GM19099 (cell line): Measurements from ENCODE around the gene ZNF384.
A peak's percentile ranks its signal among the peaks of the same experiment; 100 is the strongest.

Experiments used
- POLR2A ChIP-seq: IDR thresholded peaks from 3 replicates; pipeline ENCODE4 v1.6.1; 2011; ENCODE audit warnings: low read depth; ENCODE audit not compliant: insufficient read length; ENCODE audit errors: extremely low read depth

Gene ZNF384

DNA sequence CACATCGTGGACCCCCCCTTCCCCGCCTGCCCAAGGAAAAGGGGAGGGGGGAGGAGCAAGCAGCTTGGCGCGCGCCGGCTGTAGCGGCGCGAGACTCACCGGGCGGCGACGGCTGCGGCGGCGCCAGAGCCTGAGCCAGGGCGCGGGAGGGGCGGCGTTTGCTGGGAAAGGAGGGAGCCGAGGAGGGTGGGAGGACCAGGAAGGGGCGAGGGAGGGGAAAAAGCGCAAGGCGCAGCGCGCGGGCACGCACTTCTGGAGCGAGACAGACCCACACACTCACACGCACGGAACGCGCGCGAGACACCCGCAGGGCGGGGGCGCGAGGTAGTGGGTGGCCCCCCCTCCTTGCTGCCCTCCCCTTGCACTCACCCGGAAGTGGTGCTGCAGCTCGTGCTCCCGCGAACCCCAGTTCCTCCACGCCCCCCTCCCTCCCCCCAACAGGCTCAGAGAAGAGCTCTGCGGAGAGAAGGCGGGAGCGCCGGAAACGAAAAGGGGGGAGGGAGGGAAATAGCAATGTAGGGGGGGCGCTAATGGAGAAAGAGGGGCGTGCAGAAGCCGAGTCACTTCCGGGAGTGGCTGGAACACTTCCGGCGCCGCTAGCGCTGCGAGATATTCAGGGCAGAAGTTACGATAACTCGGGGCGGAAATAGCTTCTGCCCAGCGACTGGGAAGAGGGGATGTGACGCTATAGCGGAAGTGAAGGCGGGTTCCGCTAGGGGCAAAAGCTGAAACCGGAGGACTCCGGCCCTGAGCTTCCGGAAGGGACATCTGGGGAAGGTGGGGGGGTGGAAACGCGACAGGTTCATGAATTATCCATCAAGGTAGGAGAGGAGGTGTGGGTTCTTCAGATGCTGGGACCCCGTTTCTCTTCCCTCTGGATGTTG, at the start of gene ZNF384:
Gene ZNF384, minus strand, starts transcription at position 377 of the 884 bp plus-strand sequence. CDS start 9,855 bp downstream, outside the sequence.
- peak; percentile 81 for TF ChIP-seq POLR2A

DNA sequence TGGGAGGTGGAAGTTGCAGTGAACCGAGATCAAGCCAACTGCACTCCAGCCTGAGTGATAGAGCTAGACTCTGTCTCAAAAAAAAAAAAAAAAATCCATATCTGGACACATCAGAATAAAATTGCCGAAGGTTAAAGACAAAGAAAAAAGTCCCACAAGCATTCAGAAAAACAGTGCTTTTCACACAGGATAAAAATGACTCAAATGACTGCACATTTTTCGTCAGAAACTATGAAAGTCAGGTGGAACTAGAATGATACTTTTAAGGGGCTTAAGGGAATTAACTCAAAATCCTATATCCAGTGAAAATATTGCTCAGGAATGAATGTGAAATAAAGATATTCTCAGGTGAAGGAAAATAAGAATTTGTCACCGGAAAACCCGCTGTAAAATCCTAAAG, 47.6 kb upstream of the ZNF384 start:
- no peak for TF ChIP-seq POLR2A

DNA sequence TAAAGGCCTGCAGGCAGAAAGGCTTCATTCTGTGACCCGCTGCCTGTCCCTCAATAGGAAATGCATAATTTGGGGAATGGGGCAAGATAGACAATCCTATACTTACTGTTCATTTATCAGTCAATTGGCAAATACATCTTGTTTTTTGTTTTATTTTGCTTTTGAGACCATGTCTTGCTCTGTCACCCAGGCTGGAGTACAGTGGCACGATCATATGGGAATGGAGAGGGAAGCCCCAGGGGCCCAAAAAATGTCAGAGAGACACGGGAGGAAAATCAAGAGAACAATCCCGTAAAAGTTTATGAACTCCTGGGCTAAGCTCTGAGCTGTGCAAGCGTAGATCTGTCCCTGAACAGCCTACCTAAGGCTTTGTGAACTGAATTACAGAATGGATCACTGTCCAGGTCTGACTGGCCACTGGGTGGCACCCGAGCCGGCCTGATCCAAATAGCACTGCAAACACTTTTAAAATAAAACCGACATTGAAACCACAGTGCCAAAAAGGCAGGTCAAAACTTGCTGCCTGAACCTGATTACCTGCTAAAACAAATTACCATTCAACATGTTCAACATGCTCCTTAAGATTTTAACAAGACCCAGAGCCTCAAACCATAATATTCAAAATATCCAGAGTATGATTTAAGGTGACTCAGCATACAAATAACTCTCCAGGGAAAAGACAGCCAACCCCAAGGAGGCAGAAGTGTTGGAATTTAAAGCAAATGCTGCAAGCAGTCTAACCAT, 46.4 kb upstream of the ZNF384 start:
- no peak for TF ChIP-seq POLR2A

DNA sequence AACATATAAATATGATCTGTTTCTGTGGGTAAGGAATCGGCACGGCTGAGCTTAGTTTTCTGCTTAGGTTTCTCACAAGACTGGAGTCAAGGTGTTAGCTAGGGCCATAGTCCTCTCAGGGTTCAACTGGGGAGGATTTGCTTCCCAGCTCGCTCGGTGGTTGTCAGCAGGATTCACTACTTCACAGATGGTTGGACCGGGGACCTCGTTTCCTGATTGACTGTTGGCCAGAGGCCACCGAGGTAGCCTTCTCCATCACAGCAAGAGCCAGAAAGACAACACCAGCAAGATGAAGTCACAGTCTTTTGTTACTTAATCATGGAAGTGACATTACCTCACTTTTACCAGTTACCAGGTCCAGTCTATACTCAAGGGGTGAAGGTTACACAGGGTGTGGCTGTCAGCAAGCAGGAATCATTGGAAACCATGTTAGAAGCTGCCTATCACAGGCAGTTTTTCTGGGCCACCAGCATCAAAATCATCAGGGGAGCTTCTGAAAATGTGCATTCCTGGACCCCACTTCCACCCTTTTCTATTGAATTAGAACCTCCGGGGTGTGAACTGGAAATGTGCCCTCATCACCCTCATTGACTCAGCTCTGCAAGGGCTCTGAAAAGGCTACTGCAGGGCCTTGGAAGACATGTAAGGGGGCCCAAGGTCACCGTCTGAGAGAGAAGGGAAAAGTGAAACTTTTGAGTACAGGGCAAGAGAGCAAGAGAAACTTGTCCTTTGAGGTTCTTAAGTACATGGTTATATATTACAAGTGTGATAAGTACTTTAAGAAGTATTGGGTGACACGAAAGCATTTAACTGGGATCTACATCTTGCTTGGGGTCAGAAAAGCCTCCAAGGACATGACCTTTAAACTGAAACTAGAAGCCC, 45.6 kb upstream of the ZNF384 start:
- TF ChIP-seq POLR2A: no peak

DNA sequence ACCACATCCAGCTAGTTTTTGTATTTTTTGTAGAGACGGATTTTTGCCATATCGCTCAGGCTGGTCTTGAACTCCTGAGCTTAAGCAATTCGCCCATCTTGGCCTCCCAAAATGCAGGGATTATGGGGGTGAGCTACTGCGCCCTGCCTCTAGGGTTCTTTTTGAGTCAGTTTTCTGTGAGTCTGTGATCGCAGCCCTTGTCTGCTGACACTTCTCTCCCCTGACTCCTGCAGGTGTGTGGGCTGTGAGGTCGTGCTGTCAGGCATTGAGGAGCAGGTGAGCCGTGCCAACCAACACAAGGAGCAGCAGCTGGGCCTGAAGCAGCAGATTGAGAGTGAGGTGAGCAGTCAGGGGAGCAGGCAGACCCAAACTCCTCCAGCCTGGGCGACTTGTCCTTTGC, 41.0 kb upstream of the ZNF384 start:
- TF ChIP-seq POLR2A: no peak

DNA sequence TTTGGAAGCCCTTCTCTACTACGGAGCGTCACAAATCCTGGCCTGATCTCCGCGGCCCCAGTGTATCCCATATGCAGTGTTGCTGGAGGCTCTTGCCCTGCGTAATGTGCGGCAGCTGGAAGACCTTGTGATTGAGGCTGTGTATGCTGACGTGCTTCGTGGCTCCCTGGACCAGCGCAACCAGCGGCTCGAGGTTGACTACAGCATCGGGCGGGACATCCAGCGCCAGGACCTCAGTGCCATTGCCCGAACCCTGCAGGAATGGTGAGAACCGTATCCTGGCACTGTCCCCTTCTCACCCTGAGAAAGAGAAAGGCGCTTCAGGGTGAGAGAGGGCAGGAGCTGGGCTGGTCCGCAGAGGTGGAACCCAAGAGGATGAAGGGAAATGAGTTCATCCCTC, 40.0 kb upstream of the ZNF384 start:
- TF ChIP-seq POLR2A: no peak

DNA sequence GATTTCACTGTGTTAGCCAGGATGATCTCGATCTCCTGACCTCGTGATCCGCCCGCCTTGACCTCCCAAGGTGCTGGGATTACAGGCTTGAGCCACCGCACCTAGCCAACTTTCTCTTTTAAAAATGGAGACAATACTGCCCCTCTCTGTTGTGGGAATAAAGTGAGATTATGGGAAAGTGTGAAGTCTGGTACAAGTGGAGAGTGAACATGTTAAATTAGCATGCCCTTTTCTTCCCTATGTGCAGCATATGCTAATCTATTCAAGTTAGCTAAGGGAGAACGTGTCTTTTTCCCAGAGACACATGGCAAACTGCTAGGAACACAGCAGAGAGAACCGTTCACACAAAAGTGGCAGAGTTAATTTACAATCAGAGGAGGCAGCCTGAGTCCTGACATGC, 36.2 kb upstream of the ZNF384 start:
- no peak for TF ChIP-seq POLR2A

DNA sequence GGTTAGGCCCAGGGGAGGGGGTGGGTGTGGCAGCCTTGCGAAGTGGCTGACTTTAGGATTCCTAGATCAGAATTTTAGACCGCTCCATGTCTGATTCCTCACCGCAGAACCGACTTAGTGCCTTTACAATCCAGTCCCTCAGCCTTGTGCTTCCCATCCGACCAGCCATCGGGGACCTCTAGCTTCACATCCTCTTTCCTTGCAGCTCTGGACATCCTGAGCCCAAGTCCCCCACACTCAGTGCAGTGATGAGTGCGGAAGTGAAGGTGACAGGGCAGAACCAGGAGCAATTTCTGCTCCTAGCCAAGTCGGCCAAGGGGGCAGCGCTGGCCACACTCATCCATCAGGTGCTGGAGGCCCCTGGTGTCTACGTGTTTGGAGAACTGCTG, 35.2 kb upstream of the ZNF384 start:
- TF ChIP-seq POLR2A: no peak

DNA sequence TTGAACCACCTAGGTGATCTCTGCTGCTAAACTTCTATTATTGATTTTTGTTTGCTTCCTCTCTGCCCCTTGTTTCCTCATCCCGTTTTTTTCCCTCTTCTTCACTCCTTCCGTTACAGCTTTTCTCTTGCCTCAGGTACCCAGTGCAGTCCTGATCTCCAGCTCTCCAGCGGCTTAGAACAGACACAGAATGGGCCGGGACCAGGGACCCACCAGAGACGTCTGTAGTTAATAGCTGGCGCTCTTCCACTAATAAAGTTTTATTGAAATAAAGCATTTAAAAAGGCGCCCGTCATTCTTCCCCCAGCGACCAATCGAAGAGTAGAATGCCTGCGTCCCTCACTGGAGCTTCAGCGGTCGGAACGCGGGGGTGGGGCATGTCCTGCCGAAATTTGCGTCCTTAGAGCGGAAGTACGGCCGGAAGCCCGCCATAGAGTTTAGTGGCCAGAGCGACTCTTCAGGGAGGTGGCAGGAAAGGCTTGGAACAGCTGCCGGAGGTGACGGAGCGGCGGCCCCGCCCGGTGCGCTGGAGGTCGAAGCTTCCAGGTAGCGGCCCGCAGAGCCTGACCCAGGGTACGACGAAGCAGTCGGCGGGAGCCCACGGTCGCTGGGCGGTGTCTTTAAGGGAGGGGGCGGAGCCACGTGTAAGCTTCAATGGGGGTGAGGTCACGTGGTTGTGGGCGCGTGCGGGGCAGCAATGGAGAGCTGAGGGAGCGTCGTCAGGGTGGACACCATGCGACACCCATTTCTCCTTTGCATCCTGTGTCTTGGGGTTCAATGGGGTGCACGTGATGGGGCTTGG, 34.6 kb upstream of the ZNF384 start, which contains the start of gene COPS7A:
Gene COPS7A, plus strand, starts transcription at position 440 of the 802 bp plus-strand sequence. CDS start 611 bp downstream, outside the sequence.
- TF ChIP-seq POLR2A: peak; percentile 81

DNA sequence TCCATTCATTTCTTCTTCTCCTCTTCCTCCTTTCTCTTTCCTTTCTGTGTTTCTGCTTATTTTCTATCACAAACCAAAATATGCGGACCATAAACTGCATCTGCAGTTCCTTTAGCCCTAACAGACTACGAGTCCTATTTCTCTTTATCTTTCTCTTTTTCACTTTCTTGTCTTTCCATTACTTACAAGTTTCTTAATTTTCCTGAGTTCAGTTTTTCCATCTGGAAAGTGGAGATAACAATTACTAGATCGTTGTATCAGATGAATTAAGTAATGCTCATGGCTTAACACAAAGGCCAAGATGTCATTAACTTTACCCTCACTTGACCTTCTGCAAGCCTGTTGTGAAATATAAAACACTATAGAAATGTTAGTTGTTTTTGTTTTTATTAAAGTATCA, 33.7 kb upstream of the ZNF384 start:
- no peak for TF ChIP-seq POLR2A

DNA sequence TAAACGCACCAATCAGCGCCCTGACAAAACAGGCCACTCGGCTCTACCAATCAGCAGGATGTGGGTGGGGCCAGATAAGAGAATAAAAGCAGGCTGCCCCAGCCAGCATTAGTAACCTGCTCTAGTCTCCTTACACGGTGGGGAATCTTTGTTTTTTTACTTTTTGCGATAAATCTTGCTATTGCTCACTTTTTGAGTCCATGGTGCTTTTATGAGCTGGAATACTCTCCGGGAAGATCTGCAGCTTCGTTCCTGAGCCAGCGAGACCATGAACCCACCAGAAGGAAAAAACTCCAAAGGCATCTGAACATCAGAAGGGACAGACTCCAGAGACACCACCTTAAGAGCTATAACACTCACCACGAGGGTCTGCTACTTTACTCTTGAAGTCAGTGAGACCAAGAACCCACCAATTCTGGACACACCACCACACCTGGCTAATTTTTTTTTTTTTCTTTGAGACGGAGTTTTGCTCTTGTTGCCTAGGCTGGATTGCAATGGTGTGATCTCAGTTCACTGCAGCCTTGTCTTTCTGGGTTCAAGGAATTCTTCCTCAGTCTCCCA, 27.8 kb upstream of the ZNF384 start:
- TF ChIP-seq POLR2A: no peak

DNA sequence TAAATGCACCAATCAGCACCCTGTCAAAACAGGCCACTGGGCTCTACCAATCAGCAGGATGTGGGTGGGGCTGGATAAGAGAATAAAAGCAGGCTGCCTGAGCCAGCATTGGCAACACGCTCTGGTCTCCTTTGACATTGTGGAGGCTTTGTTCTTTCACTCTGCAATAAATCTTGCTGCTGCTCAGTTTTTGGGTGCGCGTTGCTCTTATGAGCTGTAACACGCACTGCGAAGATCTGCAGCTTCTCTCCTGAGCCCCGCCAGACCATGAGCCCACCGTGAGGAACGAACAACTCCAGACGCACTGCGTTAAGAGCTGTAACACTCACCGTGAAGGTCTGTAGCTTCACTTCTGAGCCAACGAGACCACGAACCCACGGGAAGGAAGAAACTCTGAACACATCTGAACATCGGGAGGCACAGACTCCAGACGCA, 19.8 kb upstream of the ZNF384 start:
- TF ChIP-seq POLR2A: no peak

DNA sequence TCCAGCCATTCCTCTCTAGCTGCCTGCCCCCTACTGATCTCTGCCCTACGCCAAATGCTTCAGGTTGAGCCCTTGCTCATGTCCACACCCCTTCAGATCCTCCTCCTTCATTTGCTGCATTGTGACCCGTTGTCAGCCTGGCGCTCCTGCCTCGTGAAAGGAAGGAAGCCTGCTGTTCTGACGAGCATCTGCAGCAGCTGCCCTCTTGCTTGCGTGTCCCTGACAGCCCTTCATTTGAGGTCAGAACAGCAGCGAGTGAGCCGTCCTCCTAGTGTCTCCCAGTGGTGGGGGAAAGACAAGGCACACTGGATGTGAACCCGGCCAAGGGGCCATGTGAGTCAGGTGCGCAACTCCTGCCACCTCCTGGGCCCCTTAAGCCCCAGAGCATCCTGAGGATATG, 14.5 kb upstream of the ZNF384 start:
- no peak for TF ChIP-seq POLR2A
